Measurements from ENCODE around the gene MAT2B. TPM values are rescaled to one million over a fixed set of nuclear protein-coding genes. Genes with fewer than 3 reads are reported as not detected.

Gene MAT2B
- total RNA-seq, 6 donors from 2014 or later: 23.3 to 85.3 (median 50.4) TPM

- TF ChIP-seq CTCF (IDR thresholded peaks at IDR 0.05): no peak
- no peak for TF ChIP-seq POLR2A (IDR thresholded peaks at IDR 0.05)
- TF ChIP-seq POLR2AphosphoS5 (IDR thresholded peaks at IDR 0.05): no peak
- 95 to 100% methylated on average over 1 of the region's 1 CpG for WGBS, 2 donors
- Histone ChIP-seq H3K36me3 (no peaks in the 10 kb centered on the region), H3K27ac (no peak overlapping the region), H3K9me3 (no peaks in the 10 kb centered on the region), H3K4me3 (no peak overlapping the region), H3K4me1 (no peaks in the 10 kb centered on the region), H3K27me3 (no peaks in the 10 kb centered on the region)
- DNase-seq (no peak), ATAC-seq (ENCODE audit: low FRiP score in 2 of 2) (no peak)
Measured at GRCh38 chr5:163478982-163479271, 26.5 kb upstream of the MAT2B start.

GRCh38 chr5:163489055-163489744 lies 16.2 kb upstream of the MAT2B start:
- no peak for ATAC-seq (ENCODE audit: low FRiP score in 2 of 2)
- DNase-seq: no peak
- no peak overlapping the region for H3K27ac ChIP-seq
- H3K9me3 ChIP-seq: no peaks in the 10 kb centered on the region
- no peaks in the 10 kb centered on the region for H3K4me1 ChIP-seq
- H3K4me3 ChIP-seq: no peak overlapping the region
- H3K36me3 ChIP-seq: no peaks in the 10 kb centered on the region
- 88 to 89% methylated on average over 6 of the region's 6 CpGs for WGBS, 2 donors
- H3K27me3 ChIP-seq: no peaks in the 10 kb centered on the region
- TF ChIP-seq POLR2A (IDR thresholded peaks at IDR 0.05) (no peak), EP300 (IDR thresholded peaks at IDR 0.05) (no peak), POLR2AphosphoS5 (IDR thresholded peaks at IDR 0.05) (no peak), CTCF (IDR thresholded peaks at IDR 0.05) (no peak)

- no peak overlapping the region for H3K4me3 ChIP-seq
- H3K27ac ChIP-seq: no peak overlapping the region
- no peak for TF ChIP-seq CTCF (IDR thresholded peaks at IDR 0.05)
- TF ChIP-seq POLR2A (IDR thresholded peaks at IDR 0.05): no peak
- TF ChIP-seq POLR2AphosphoS5 (IDR thresholded peaks at IDR 0.05): no peak
- no peak for TF ChIP-seq EP300 (IDR thresholded peaks at IDR 0.05)
- no peaks in the 10 kb centered on the region for H3K36me3 ChIP-seq
- H3K9me3 ChIP-seq: no peaks in the 10 kb centered on the region
- 94% methylated on average over 3 of the region's 3 CpGs for WGBS, 2 donors
- no peaks in the 10 kb centered on the region for H3K4me1 ChIP-seq
- no peaks in the 10 kb centered on the region for H3K27me3 ChIP-seq
- DNase-seq: no peak
- no peak for ATAC-seq (ENCODE audit: low FRiP score in 2 of 2)
Measured at GRCh38 chr5:163489745-163490075, 15.7 kb upstream of the MAT2B start.

GRCh38 chr5:163496286-163496685 lies 9.1 kb upstream of the MAT2B start:
- no peak for ATAC-seq (ENCODE audit: low FRiP score in 2 of 2)
- DNase-seq: no peak
- Histone ChIP-seq H3K27me3 (no peaks in the 10 kb centered on the region), H3K36me3 (no peaks in the 10 kb centered on the region), H3K4me3 (no peak overlapping the region), H3K4me1 (no peaks in the 10 kb centered on the region), H3K27ac (no peak overlapping the region), H3K9me3 (no peaks in the 10 kb centered on the region)
- WGBS, 2 donors: 94 to 100% methylated on average over 1 of the region's 1 CpG
- TF ChIP-seq POLR2A (IDR thresholded peaks at IDR 0.05): no peak

- WGBS, 2 donors: 86 to 87% methylated on average over 3 of the region's 3 CpGs
- no peak for TF ChIP-seq POLR2AphosphoS5 (IDR thresholded peaks at IDR 0.05)
- TF ChIP-seq EP300 (IDR thresholded peaks at IDR 0.05): no peak
- no peak for TF ChIP-seq POLR2A (IDR thresholded peaks at IDR 0.05)
- no peak for TF ChIP-seq CTCF (IDR thresholded peaks at IDR 0.05)
Measured at GRCh38 chr5:163497315-163497714, 8.1 kb upstream of the MAT2B start.

More at GRCh38 chr5:163497315-163497714, 8.1 kb upstream of the MAT2B start:
- DNase-seq (no peak), ATAC-seq (ENCODE audit: low FRiP score in 2 of 2) (no peak)
- Histone ChIP-seq H3K27ac (no peak overlapping the region), H3K36me3 (no peaks in the 10 kb centered on the region), H3K9me3 (no peaks in the 10 kb centered on the region), H3K27me3 (no peaks in the 10 kb centered on the region), H3K4me1 (peaks cover 0 to 3% (median under 1%) of the 10 kb centered on the region in 4 donors), H3K4me3 (no peak overlapping the region)
